Mucosa of rectum (tissue), 2 donors: ENCODE data around the gene KCTD17.

ENCODE experiments used
- H3K27ac ChIP-seq, 2 donors: one replicate each; pipeline ENCODE4 v1.7.0; 2013; ENCODE audit warnings: inconsistent platforms in 2 of 2, low read depth in 2 of 2, low read length in 2 of 2
- H3K27me3 ChIP-seq, 2 donors: one replicate each; pipeline ENCODE4 v1.7.0; 2013; ENCODE audit warnings: low read length in 2 of 2; ENCODE audit not compliant: control insufficient read depth in 2 of 2, insufficient read depth in 2 of 2
- H3K36me3 ChIP-seq, 2 donors: one replicate each; pipeline ENCODE4 v1.7.0; 2013; ENCODE audit warnings: low read length in 2 of 2; ENCODE audit not compliant: control insufficient read depth in 2 of 2, insufficient read depth in 2 of 2
- H3K4me1 ChIP-seq, 2 donors: one replicate each; pipeline ENCODE4 v1.7.0; 2013; ENCODE audit warnings: low read length in 2 of 2, mild to moderate bottlenecking in 1 of 2; ENCODE audit not compliant: control insufficient read depth in 2 of 2, insufficient read depth in 2 of 2
- H3K4me3 ChIP-seq, 2 donors: one replicate each; pipeline ENCODE4 v1.7.0; 2013; ENCODE audit warnings: low read length in 2 of 2
- H3K9ac ChIP-seq, 2 donors: one replicate each; pipeline ENCODE4 v1.7.0; 2013; ENCODE audit warnings: low read length in 2 of 2, low read depth in 1 of 2, mild to moderate bottlenecking in 1 of 2
- H3K9me3 ChIP-seq, 2 donors: one replicate each; pipeline ENCODE4 v1.7.0; 2013; ENCODE audit warnings: low read length in 2 of 2; ENCODE audit not compliant: control insufficient read depth in 2 of 2
- donor health status: healthy.
- donor health status: Normal muscosa, but diverticular disease.

KCTD17 gene

GRCh38 chr22:37075822-37076433 is 24.4 kb downstream of the KCTD17 start:
- no peak overlapping the region for H3K27ac ChIP-seq
- H3K4me1 ChIP-seq = peaks cover 3 to 5% of the 10 kb centered on the region in 2 donors
- H3K9ac ChIP-seq = no peak overlapping the region
- no peaks in the 10 kb centered on the region for H3K36me3 ChIP-seq
- H3K27me3 ChIP-seq = peaks cover 7 to 8% of the 10 kb centered on the region in 2 donors
- no peaks in the 10 kb centered on the region for H3K9me3 ChIP-seq
- H3K4me3 ChIP-seq = no peak overlapping the region

- H3K9ac ChIP-seq = no peak overlapping the region
- no peak overlapping the region for H3K4me3 ChIP-seq
- H3K27ac ChIP-seq = no peak overlapping the region
- H3K4me1 ChIP-seq = peaks cover 3 to 5% of the 10 kb centered on the region in 2 donors
- no peaks in the 10 kb centered on the region for H3K9me3 ChIP-seq
- H3K36me3 ChIP-seq = no peaks in the 10 kb centered on the region
- peaks cover 7 to 8% of the 10 kb centered on the region in 2 donors for H3K27me3 ChIP-seq
Measured at GRCh38 chr22:37077802-37078448, 26.4 kb downstream of the KCTD17 start.

- Histone ChIP-seq H3K27ac (peak overlapping the region in 1 of 2 donors; percentile 9), H3K27me3 (peaks cover 7 to 8% of the 10 kb centered on the region in 2 donors), H3K9ac (no peak overlapping the region), H3K4me1 (peaks cover 3 to 5% of the 10 kb centered on the region in 2 donors), H3K4me3 (no peak overlapping the region), H3K36me3 (no peaks in the 10 kb centered on the region), H3K9me3 (no peaks in the 10 kb centered on the region)
Measured at GRCh38 chr22:37079158-37079557, 27.6 kb downstream of the KCTD17 start.

GRCh38 chr22:37079668-37080171 is 28.2 kb downstream of the KCTD17 start:
- H3K4me3 ChIP-seq = no peak overlapping the region

GRCh38 chr22:37080438-37080837 is 28.9 kb downstream of the KCTD17 start:
- Histone ChIP-seq H3K4me1 (peaks cover 3 to 5% of the 10 kb centered on the region in 2 donors), H3K9ac (no peak overlapping the region), H3K27me3 (peaks cover under 1 to 7% of the 10 kb centered on the region in 2 donors), H3K36me3 (no peaks in the 10 kb centered on the region), H3K4me3 (no peak overlapping the region), H3K27ac (no peak overlapping the region), H3K9me3 (no peaks in the 10 kb centered on the region)

More at GRCh38 chr22:37079668-37080171, 28.2 kb downstream of the KCTD17 start:
- Histone ChIP-seq H3K27me3 (peaks cover 7% of the 10 kb centered on the region in 2 donors), H3K9me3 (no peaks in the 10 kb centered on the region), H3K27ac (peak overlapping the region in 1 of 2 donors; percentile 32), H3K4me1 (peaks cover 3 to 5% of the 10 kb centered on the region in 2 donors), H3K9ac (peak overlapping the region in 1 of 2 donors; percentile 14), H3K36me3 (no peaks in the 10 kb centered on the region)

GRCh38 chr22:37080838-37081237 is 29.3 kb downstream of the KCTD17 start:
- Histone ChIP-seq H3K36me3 (no peaks in the 10 kb centered on the region), H3K9ac (no peak overlapping the region), H3K27ac (no peak overlapping the region), H3K27me3 (peaks cover 0 to 7% of the 10 kb centered on the region in 2 donors), H3K4me3 (no peak overlapping the region), H3K4me1 (peaks cover 3 to 5% of the 10 kb centered on the region in 2 donors), H3K9me3 (no peaks in the 10 kb centered on the region)

GRCh38 chr22:37082251-37082873 is 30.8 kb downstream of the KCTD17 start:
- Histone ChIP-seq H3K4me1 (peaks cover 3 to 5% of the 10 kb centered on the region in 2 donors), H3K27me3 (peaks cover 0 to 2% of the 10 kb centered on the region in 2 donors), H3K9me3 (no peaks in the 10 kb centered on the region), H3K9ac (no peak overlapping the region), H3K36me3 (no peaks in the 10 kb centered on the region), H3K27ac (no peak overlapping the region), H3K4me3 (no peak overlapping the region)

- no peak overlapping the region for H3K4me3 ChIP-seq
- H3K27me3 ChIP-seq = peaks cover 0 to 2% of the 10 kb centered on the region in 2 donors
- H3K9me3 ChIP-seq = no peaks in the 10 kb centered on the region
- H3K36me3 ChIP-seq = no peaks in the 10 kb centered on the region
- H3K27ac ChIP-seq = no peak overlapping the region
- no peak overlapping the region for H3K9ac ChIP-seq
- no peaks in the 10 kb centered on the region for H3K4me1 ChIP-seq
Measured at GRCh38 chr22:37083914-37084313, 32.4 kb downstream of the KCTD17 start.

GRCh38 chr22:37084385-37084784 is 32.8 kb downstream of the KCTD17 start:
- Histone ChIP-seq H3K36me3 (no peaks in the 10 kb centered on the region), H3K9me3 (no peaks in the 10 kb centered on the region), H3K4me3 (no peak overlapping the region), H3K27me3 (peaks cover 0 to under 1% of the 10 kb centered on the region in 2 donors), H3K9ac (no peak overlapping the region), H3K4me1 (no peaks in the 10 kb centered on the region), H3K27ac (no peak overlapping the region)

GRCh38 chr22:37086184-37086583 is 34.6 kb downstream of the KCTD17 start:
- Histone ChIP-seq H3K27me3 (no peaks in the 10 kb centered on the region), H3K4me3 (no peak overlapping the region), H3K9ac (no peak overlapping the region), H3K9me3 (no peaks in the 10 kb centered on the region), H3K36me3 (no peaks in the 10 kb centered on the region), H3K27ac (no peak overlapping the region), H3K4me1 (no peaks in the 10 kb centered on the region)
